ENCODE measurements around the gene PPP2R5E. TPM values are rescaled to one million over a fixed set of nuclear protein-coding genes. Genes with fewer than 3 reads are reported as not detected.

PPP2R5E gene
- total and polyA plus RNA-seq, 2 of the 8 experiments (the other 6 are each of a cell fraction or from before 2014, with no cell fraction given): 6.8 to 64.6 TPM

DNA sequence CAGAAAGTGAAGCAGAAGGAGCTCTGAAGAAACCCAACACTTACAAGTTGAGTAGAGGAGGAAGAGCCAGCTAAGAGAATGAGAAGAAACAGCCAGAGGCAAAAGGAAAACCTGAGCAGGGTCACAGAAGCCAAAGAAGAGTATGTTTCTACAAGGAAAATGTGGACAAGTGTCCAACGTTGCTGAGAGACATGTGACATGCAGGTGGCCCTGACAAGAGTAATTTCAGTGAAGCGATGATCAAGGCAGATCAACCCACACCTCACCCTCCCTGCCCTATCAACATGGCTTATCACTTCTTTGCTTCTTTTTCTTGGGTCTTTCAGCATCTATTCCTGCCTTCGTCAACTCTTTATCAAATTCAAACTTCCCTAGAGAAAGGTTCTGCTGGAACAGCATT is 68.3 kb downstream of the PPP2R5E start:
- 80% methylated on average over 3 of the region's 3 CpGs; no CpG with 5 or more reads in 1 of the 2 experiments for WGBS, 2 experiments (ENCODE audit: extremely low coverage in 1 of 2, insufficient coverage in 1 of 2, insufficient read length in 1 of 2, insufficient replicate concordance in 2 of 2, low coverage in 1 of 2, low lambda C conversion rate in 2 of 2, missing lambda C conversion rate in 1 of 2)

More for the DNA sequence above, 68.3 kb downstream of the PPP2R5E start:
- Histone ChIP-seq H3K36me3 (ENCODE audit: control insufficient read depth in 2 of 4, insufficient read depth in 4 of 4, low read length in 3 of 4) (no peaks in the 10 kb centered on the region), H4K91ac (replicated peaks; ENCODE audit: insufficient read length, low read length) (no peak overlapping the region), H3K23me2 (ENCODE audit: low read depth, low read length) (no peaks in the 10 kb centered on the region), H3K9ac (replicated peaks in 1 of 4; ENCODE audit: extremely low read depth in 1 of 4, low read depth in 3 of 4, low read length in 3 of 4) (no peak overlapping the region), H4K5ac (ENCODE audit: insufficient read length, low read depth, low read length) (no peak overlapping the region), H3K27me3 (replicated peaks in 1 of 4; ENCODE audit: control insufficient read depth in 3 of 4, extremely low read depth in 1 of 4, insufficient read depth in 3 of 4, low read length in 3 of 4) (no peaks in the 10 kb centered on the region), H4K8ac (ENCODE audit: extremely low read depth, insufficient read depth, low read length) (no peak overlapping the region), H2BK120ac (replicated peaks; ENCODE audit: low read depth, low read length) (no peak overlapping the region), H2AK5ac (ENCODE audit: low read depth, low read length) (no peak overlapping the region; the same call in 1 of the 2 replicates), H2BK12ac (ENCODE audit: low read depth, low read length) (no peak overlapping the region), H3K56ac (replicated peaks; ENCODE audit: insufficient read length, low read depth, low read length) (no peak overlapping the region), H3K4me1 (replicated peaks in 1 of 4; ENCODE audit: control insufficient read depth in 3 of 4, insufficient read depth in 4 of 4, low read length in 3 of 4) (peaks cover 0 to 4% (median 2%) of the 10 kb centered on the region in 4 experiments; a peak in 3 of 7 replicates), H3K27ac (ENCODE audit: low read depth, low read length) (no peak overlapping the region), H3K4me2 (ENCODE audit: insufficient read depth in 1 of 2, low read depth in 2 of 2, low read length in 2 of 2) (no peak overlapping the region), H2BK20ac (ENCODE audit: low read length) (no peak overlapping the region), H3K18ac (ENCODE audit: extremely low read depth, low read length) (no peak overlapping the region), H3K79me1 (ENCODE audit: low read depth, low read length) (peaks cover 11% of the 10 kb centered on the region), H3K4ac (replicated peaks; ENCODE audit: insufficient read length, low read depth, low read length) (no peak overlapping the region), H3K79me2 (ENCODE audit: control insufficient read depth in 1 of 2, insufficient read depth in 2 of 2, low read length in 2 of 2) (peaks cover 0 to 93% of the 10 kb centered on the region in 2 experiments; a peak in 3 of 4 replicates), H3K23ac (ENCODE audit: insufficient read length) (no peak overlapping the region), H3K4me3 (ENCODE audit: extremely low read depth in 1 of 4, insufficient read depth in 2 of 4, low read depth in 3 of 4, low read length in 4 of 4) (no peak overlapping the region), H3K14ac (ENCODE audit: insufficient read length) (no peak overlapping the region), H2BK15ac (ENCODE audit: low read length) (no peak overlapping the region), H2AFZ (ENCODE audit: low read length) (no peak overlapping the region), H3K9me3 (ENCODE audit: insufficient read depth in 2 of 2, low read depth in 1 of 2, low read length in 1 of 2) (no peaks in the 10 kb centered on the region), H4K20me1 (replicated peaks in 1 of 2; ENCODE audit: control insufficient read depth in 1 of 2, insufficient read depth in 2 of 2, low read length in 2 of 2) (no peaks in the 10 kb centered on the region), H2BK5ac (ENCODE audit: low read depth, low read length) (no peak overlapping the region)
- FAIRE-seq (no peak), DNase-seq (ENCODE audit: low read depth in 1 of 2, low spot score in 2 of 2) (no peak)
- ChIA-PET POLR2A (ENCODE audit: partially characterized antibody) (interaction anchor here (0.6 to 1.0 kb wide), 2 partner anchors 167 to 1876 kb away, joined by 3 to 4 read pairs; partner anchors contain the start of gene WDR89), CTCF (ENCODE audit: partially characterized antibody) (interaction anchor here (1.0 kb wide), 1 partner anchor 19 kb away, joined by 3 read pairs; no protein-coding TSS in a partner anchor)
- TF ChIP-seq SP4 (IDR thresholded peaks at IDR 0.05; ENCODE audit: low read length) (no peak), TAF7 (optimal IDR thresholded peaks at IDR 0.05; ENCODE audit: borderline replicate concordance, low read depth, low read length) (no peak), NANOG (IDR thresholded peaks at IDR 0.05; ENCODE audit: insufficient read depth, low read depth, low read length, poor library complexity, severe bottlenecking) (no peak), BRCA1 (IDR thresholded peaks at IDR 0.05; ENCODE audit: low read depth, low read length) (no peak), SRF (IDR thresholded peaks at IDR 0.05; ENCODE audit: low read depth, low read length) (no peak)

All from H1 (cell line).